Stimulated activated naive CD8-positive, alpha-beta T cell treated with anti-CD3 and anti-CD28 coated beads, Interleukin-15, Interleukin-2, amounts not matched to agents 100 ng/mL and 50 ng/mL, for 24 hours (primary cell): Measurements from ENCODE around the gene MS4A6E.

Experiments
- H3K27ac Mint-ChIP-seq: one replicate; pipeline ENCODE4 v1.8.0; 2021; ENCODE audit warnings: mild to moderate bottlenecking, mixed read lengths
- H3K27me3 Mint-ChIP-seq: one replicate; pipeline ENCODE4 v1.8.0; 2021; ENCODE audit warnings: mixed read lengths
- H3K36me3 Mint-ChIP-seq: one replicate; pipeline ENCODE4 v1.8.0; 2021; ENCODE audit warnings: low read depth, mixed read lengths
- H3K4me1 Mint-ChIP-seq: one replicate; pipeline ENCODE4 v1.8.0; 2021; ENCODE audit warnings: low read depth, mixed read lengths
- H3K4me3 Mint-ChIP-seq: one replicate; pipeline ENCODE4 v1.8.0; 2021; ENCODE audit warnings: mild to moderate bottlenecking, mixed read lengths
- H3K9me3 Mint-ChIP-seq: one replicate; pipeline ENCODE4 v1.8.0; 2021; ENCODE audit warnings: mixed read lengths

MS4A6E gene

GRCh38 chr11:60315871-60316270 lies 11.2 kb upstream of the MS4A6E start:
- no peaks in the 10 kb centered on the region for H3K36me3 Mint-ChIP-seq

GRCh38 chr11:60316317-60316716 lies 10.7 kb upstream of the MS4A6E start:
- Mint-ChIP-seq H3K4me3 (no peak overlapping the region), H3K4me1 (peaks cover 3% of the 10 kb centered on the region), H3K27me3 (peaks cover 29% of the 10 kb centered on the region), H3K9me3 (peaks cover 24% of the 10 kb centered on the region), H3K36me3 (no peaks in the 10 kb centered on the region), H3K27ac (no peak overlapping the region)

More at GRCh38 chr11:60315871-60316270, 11.2 kb upstream of the MS4A6E start:
- peaks cover 25% of the 10 kb centered on the region for H3K27me3 Mint-ChIP-seq
- peaks cover 3% of the 10 kb centered on the region for H3K4me1 Mint-ChIP-seq
- H3K4me3 Mint-ChIP-seq: no peak overlapping the region
- peaks cover 20% of the 10 kb centered on the region for H3K9me3 Mint-ChIP-seq
- H3K27ac Mint-ChIP-seq: no peak overlapping the region

- H3K9me3 Mint-ChIP-seq: peaks cover 32% of the 10 kb centered on the region
- H3K36me3 Mint-ChIP-seq: no peaks in the 10 kb centered on the region
- no peak overlapping the region for H3K27ac Mint-ChIP-seq
- H3K4me3 Mint-ChIP-seq: no peak overlapping the region
- H3K27me3 Mint-ChIP-seq: peaks cover 39% of the 10 kb centered on the region
- peaks cover 3% of the 10 kb centered on the region for H3K4me1 Mint-ChIP-seq
Observed at GRCh38 chr11:60318726-60319125, 8.3 kb upstream of the MS4A6E start.

GRCh38 chr11:60321051-60321450 lies 6.0 kb upstream of the MS4A6E start:
- H3K4me1 Mint-ChIP-seq: peaks cover 3% of the 10 kb centered on the region
- peaks cover 35% of the 10 kb centered on the region for H3K27me3 Mint-ChIP-seq
- no peak overlapping the region for H3K27ac Mint-ChIP-seq
- peaks cover 32% of the 10 kb centered on the region for H3K9me3 Mint-ChIP-seq
- no peaks in the 10 kb centered on the region for H3K36me3 Mint-ChIP-seq
- no peak overlapping the region for H3K4me3 Mint-ChIP-seq

GRCh38 chr11:60328460-60328859 lies 1.4 kb downstream of the MS4A6E start:
- Mint-ChIP-seq H3K27me3 (peaks cover 4% of the 10 kb centered on the region), H3K36me3 (no peaks in the 10 kb centered on the region), H3K4me1 (no peaks in the 10 kb centered on the region), H3K27ac (no peak overlapping the region), H3K9me3 (no peaks in the 10 kb centered on the region), H3K4me3 (no peak overlapping the region)

GRCh38 chr11:60332846-60333245 lies 5.8 kb downstream of the MS4A6E start:
- Mint-ChIP-seq H3K27ac (no peak overlapping the region), H3K27me3 (peaks cover 5% of the 10 kb centered on the region), H3K4me1 (no peaks in the 10 kb centered on the region), H3K4me3 (no peak overlapping the region), H3K36me3 (no peaks in the 10 kb centered on the region), H3K9me3 (no peaks in the 10 kb centered on the region)

- Mint-ChIP-seq H3K27ac (no peak overlapping the region), H3K4me1 (no peaks in the 10 kb centered on the region)
Observed at GRCh38 chr11:60334005-60334620, 7.1 kb downstream of the MS4A6E start.

GRCh38 chr11:60336767-60337391 lies 9.8 kb downstream of the MS4A6E start:
- Mint-ChIP-seq H3K9me3 (no peaks in the 10 kb centered on the region), H3K4me3 (no peak overlapping the region), H3K27ac (no peak overlapping the region), H3K36me3 (no peaks in the 10 kb centered on the region), H3K4me1 (no peaks in the 10 kb centered on the region), H3K27me3 (peaks cover 16% of the 10 kb centered on the region)

More at GRCh38 chr11:60334005-60334620, 7.1 kb downstream of the MS4A6E start:
- no peaks in the 10 kb centered on the region for H3K36me3 Mint-ChIP-seq
- H3K9me3 Mint-ChIP-seq: no peaks in the 10 kb centered on the region
- peaks cover 5% of the 10 kb centered on the region for H3K27me3 Mint-ChIP-seq
- no peak overlapping the region for H3K4me3 Mint-ChIP-seq

- Mint-ChIP-seq H3K27ac (no peak overlapping the region), H3K27me3 (peaks cover 20% of the 10 kb centered on the region), H3K4me3 (no peak overlapping the region), H3K36me3 (no peaks in the 10 kb centered on the region), H3K9me3 (no peaks in the 10 kb centered on the region), H3K4me1 (no peaks in the 10 kb centered on the region)
Observed at GRCh38 chr11:60338053-60338452, 11.0 kb downstream of the MS4A6E start.

GRCh38 chr11:60339356-60339755 lies 12.3 kb downstream of the MS4A6E start:
- Mint-ChIP-seq H3K4me3 (no peak overlapping the region), H3K9me3 (no peaks in the 10 kb centered on the region), H3K27ac (no peak overlapping the region), H3K27me3 (peaks cover 20% of the 10 kb centered on the region), H3K4me1 (no peaks in the 10 kb centered on the region), H3K36me3 (no peaks in the 10 kb centered on the region)

- H3K27ac Mint-ChIP-seq: no peak overlapping the region
- no peaks in the 10 kb centered on the region for H3K36me3 Mint-ChIP-seq
- H3K27me3 Mint-ChIP-seq: peaks cover 33% of the 10 kb centered on the region
- H3K4me1 Mint-ChIP-seq: peaks cover 4% of the 10 kb centered on the region
- no peaks in the 10 kb centered on the region for H3K9me3 Mint-ChIP-seq
- H3K4me3 Mint-ChIP-seq: no peak overlapping the region
Observed at GRCh38 chr11:60343094-60343704, 16.1 kb downstream of the MS4A6E start.

- Mint-ChIP-seq H3K4me1 (peaks cover 4% of the 10 kb centered on the region), H3K9me3 (no peaks in the 10 kb centered on the region), H3K27ac (no peak overlapping the region), H3K4me3 (no peak overlapping the region), H3K36me3 (no peaks in the 10 kb centered on the region), H3K27me3 (peaks cover 34% of the 10 kb centered on the region)
Observed at GRCh38 chr11:60344146-60344545, 17.1 kb downstream of the MS4A6E start.

- peaks cover 4% of the 10 kb centered on the region for H3K4me1 Mint-ChIP-seq
Observed at GRCh38 chr11:60345489-60345888, 18.4 kb downstream of the MS4A6E start.

GRCh38 chr11:60347084-60347797 lies 20.2 kb downstream of the MS4A6E start:
- H3K27me3 Mint-ChIP-seq: peaks cover 27% of the 10 kb centered on the region
- no peaks in the 10 kb centered on the region for H3K9me3 Mint-ChIP-seq
- peaks cover 4% of the 10 kb centered on the region for H3K4me1 Mint-ChIP-seq
- H3K27ac Mint-ChIP-seq: no peak overlapping the region
- H3K36me3 Mint-ChIP-seq: no peaks in the 10 kb centered on the region
- H3K4me3 Mint-ChIP-seq: no peak overlapping the region

More at GRCh38 chr11:60345489-60345888, 18.4 kb downstream of the MS4A6E start:
- Mint-ChIP-seq H3K27ac (no peak overlapping the region), H3K27me3 (peaks cover 31% of the 10 kb centered on the region), H3K9me3 (no peaks in the 10 kb centered on the region), H3K36me3 (no peaks in the 10 kb centered on the region), H3K4me3 (no peak overlapping the region)

- no peaks in the 10 kb centered on the region for H3K9me3 Mint-ChIP-seq
- H3K27me3 Mint-ChIP-seq: peaks cover 29% of the 10 kb centered on the region
- H3K27ac Mint-ChIP-seq: no peak overlapping the region
- no peaks in the 10 kb centered on the region for H3K36me3 Mint-ChIP-seq
- no peak overlapping the region for H3K4me3 Mint-ChIP-seq
- peaks cover 4% of the 10 kb centered on the region for H3K4me1 Mint-ChIP-seq
Observed at GRCh38 chr11:60348116-60348515, 21.1 kb downstream of the MS4A6E start.
